NCI-H2196 (cell line): ENCODE measurements around the gene GDPD2.

Experiments used
- DNase-seq: peaks from one replicate; lab custom pipeline; 2025; ENCODE audit not compliant: unreplicated experiment; lab: John Stamatoyannopoulos, UW

GDPD2 gene

DNA sequence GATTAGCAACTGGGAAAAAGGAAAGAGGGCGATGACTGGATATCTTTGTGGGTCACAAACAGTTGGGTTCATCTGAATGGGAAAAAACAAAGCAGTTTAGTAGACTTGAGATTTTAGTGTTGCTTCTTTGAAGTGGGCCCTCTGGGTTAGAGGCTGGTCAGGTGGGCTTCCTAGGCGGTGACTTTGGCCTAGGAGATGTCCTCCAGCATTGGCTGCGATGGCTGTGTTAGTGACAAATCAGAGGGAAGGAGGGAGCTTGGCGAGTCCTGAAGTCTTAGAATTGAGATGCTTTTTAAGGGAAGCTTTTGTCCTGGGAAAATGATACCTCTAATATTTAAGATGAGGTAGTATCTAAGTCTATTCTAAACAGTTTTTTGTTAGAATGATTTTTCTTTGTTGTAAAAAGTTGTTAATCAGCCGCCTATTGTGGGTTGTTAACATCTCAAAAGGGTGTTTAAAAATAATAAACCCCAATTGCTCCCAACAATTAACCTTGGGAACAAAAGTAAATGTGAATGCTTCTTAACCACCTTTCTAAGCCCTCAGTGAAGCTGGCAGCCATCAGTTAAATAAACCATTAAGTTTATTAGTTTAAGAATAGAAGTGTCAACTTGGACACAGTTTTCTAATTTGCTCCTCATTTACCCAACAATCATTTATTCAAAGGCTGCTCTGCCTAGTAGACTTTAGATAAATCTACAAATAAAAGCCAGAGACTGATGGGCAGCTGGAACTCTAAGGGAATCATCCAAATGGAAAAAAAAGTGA lies 53.2 kb downstream of the GDPD2 start:
- no peak for DNase-seq

DNA sequence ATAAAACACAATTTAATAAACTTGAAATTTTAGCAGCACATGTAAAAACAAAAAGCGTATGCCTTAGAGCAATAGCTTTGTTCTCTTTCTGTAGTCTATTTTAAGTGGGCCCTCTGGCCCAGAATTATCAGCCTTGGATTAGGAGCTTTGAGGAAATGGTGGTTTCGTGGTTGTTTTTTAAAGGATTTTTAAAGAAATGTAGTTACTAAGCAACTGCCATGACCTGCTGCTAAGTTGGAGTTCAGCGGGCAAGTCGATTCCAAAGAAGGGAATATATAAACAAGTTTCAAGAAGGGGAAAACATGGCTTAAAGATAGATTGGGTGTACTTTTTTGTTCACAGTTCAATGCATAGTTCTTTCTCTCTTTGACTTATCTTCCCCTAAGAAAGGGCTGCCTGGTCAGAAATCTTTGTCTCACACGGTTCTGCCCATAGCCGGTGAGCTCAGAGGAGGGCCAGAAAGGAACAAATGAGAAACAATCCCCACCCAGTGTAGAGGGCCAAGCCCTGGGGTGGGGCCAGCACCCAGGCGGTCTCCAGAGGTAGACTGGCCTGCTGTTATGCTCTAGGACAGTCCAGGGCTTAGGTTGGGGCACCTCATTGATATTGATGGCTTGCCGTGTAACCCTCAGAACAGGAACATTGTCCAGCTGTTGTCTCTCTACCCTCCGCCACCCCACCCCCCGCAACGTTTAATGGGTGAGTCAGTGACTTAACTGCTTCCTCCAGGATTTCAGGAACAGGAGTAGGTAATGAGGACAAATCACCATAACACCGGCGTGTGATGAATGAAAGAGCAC lies 54.0 kb downstream of the GDPD2 start:
- peak; percentile 12 for DNase-seq

DNA sequence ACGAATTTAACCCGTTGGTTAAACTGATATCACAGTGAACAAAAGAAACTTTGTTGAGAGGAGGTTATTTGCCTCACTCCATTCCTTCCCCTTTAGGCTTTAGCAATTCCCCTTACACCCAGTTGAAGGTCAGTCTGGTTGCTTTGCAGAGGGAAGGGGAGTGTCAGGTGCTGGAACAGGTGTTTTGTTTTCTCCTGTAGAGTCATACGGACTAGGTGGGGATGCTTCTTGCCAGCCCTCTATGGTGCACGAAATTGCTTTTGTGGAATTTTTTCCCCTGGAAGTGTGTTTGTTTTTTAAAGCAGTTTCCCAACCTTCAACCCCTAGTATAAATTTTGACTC lies 54.6 kb downstream of the GDPD2 start:
- no peak for DNase-seq

- DNase-seq: no peak
Observed at GRCh38 chrX:70478526-70479245, 55.6 kb downstream of the GDPD2 start.

DNA sequence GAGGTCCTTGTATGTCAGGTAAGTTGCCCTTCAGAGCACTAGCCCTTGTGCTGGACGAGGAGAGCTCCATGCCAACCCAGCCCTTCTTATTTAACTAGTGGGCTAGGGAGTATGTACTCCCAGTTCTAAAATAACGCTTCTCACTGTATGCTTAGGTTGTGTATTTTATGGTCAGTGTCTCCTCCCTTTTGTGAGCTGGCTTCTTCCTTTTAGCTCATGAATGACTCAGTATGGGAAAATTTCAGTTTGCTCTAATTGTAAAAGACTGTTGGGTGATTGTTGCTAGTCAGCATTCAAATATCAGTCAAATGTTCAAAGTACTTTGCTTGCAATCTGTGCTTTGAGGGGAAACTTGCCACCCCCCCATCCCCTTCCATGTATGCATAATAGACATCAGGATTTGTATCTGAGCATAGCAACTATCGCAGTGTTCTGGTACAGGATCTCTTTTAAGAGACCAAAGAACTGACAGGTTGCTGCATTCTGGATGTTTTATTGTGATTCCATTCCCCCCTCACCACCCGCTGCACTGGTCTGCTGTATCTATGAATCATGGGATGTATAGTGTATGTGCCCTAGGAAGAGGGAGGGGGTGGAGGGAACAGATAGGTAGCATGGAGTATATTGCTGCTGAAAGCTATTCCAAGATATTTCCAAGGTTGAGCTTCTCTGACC lies 56.3 kb downstream of the GDPD2 start:
- no peak for DNase-seq

GRCh38 chrX:70479922-70480659 lies 57.0 kb downstream of the GDPD2 start:
- DNase-seq: peak; percentile 22

- no peak for DNase-seq
Observed at GRCh38 chrX:70480660-70481018, 57.5 kb downstream of the GDPD2 start.

DNA sequence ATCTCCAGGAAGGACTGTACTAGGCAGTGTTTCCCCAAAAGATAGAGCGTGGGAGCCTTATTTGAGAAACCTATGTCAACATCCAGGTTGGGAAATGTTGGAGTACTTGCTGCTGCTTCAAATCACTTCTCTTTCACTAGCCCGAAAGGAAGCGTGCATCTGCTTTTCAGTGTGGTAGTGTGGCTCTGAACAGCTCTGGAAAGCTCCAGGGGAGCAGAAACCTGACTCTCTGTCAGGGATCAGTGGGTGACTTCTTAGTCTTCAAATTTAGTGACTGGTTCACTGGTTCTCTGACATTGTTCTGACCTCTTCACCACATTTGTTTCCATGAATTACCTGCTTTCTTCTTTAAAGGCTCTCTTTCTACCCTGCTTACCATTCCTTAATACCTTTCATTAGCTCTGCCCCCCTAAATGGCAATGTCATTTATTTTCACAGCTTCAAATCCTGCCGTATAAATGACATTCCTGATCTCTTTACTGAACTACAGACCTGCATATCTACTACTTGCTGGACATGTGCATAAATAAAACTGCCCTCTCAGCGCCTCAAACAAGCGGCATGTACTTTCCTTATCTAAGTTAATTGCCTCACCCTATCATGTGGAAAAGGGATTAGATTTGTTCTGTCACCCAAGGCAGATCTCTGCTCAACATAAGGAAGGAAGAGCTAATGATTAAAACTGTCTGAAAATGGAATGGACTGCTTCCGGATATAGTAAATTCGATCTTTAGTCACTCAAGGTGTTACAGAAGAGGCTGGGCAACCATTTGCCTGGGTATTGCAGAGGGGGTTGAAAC lies 58.6 kb downstream of the GDPD2 start:
- no peak for DNase-seq

GRCh38 chrX:70482300-70482699 lies 59.2 kb downstream of the GDPD2 start:
- DNase-seq: no peak
